Stomach (tissue), 4 donors: ENCODE results near the gene TBC1D13.

ENCODE experiments used
- EP300 ChIP-seq: sonication (generic); formaldehyde crosslinking; IDR thresholded peaks from one replicate; pipeline ENCODE4 v1.6.1; 2017; ENCODE audit warnings: antibody characterized with exemption
- POLR2A ChIP-seq, 4 donors: fragments of 450-650 bp; IDR thresholded peaks; one replicate each; pipeline ENCODE4 v1.6.1; 2016; ENCODE audit warnings: antibody characterized with exemption in 4 of 4, control low read depth in 2 of 4, mild to moderate bottlenecking in 1 of 4, moderate library complexity in 1 of 4
- POLR2AphosphoS5 ChIP-seq, 3 donors: sonication (generic); formaldehyde crosslinking; IDR thresholded peaks; one replicate each; pipeline ENCODE4 v1.6.1; 2016; ENCODE audit warnings: antibody characterized with exemption in 3 of 3
- TF ChIP-seq, protein P1 (sequence below), 7 experiments: fragments of 450-650 bp in 4 of 7; fragments of 200-600 bp in 3 of 7; sonication (generic) in 3 of 7; IDR thresholded peaks; one replicate each; pipeline ENCODE4 v1.5.1; 2016 to 2019; ENCODE audit warnings: antibody characterized with exemption in 7 of 7, control low read depth in 2 of 7, mild to moderate bottlenecking in 1 of 7

DNA sequence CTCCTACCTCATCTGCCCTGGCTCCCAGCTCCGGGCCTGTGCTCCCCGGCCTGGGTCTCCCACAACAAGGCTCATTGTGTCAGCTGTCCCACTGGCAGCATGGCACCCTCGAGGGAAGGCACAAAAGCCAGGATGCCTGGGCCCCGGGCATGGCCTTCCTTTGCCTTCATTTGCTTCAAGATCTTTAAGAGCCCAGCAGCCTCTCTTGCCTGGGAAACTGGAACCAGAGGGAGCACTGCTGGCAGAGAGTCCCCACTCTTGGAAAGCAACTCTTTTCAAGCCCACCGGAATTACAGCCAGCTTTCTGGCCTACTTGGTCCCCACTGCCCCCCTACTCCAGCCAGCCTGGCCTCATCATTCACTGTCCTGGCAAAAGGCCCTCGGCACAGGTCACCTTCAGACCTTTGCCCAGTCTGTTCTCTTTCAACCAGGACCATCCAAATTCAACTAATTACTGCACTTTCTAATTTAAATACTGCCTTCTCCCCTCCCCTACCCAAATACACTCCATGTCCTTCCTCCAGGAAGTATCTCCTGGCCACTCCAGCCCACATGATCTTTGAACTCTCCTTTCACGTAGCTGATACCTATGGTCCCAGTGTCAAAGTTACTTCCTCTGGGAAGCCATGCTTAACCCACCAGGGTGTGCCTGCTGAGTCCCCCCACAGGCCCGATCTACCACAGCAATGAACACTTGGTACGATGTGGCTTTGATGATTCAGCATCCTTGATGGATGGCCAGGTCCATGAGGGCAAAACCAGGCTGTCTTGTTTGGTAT lies 24.2 kb upstream of the TBC1D13 start:
- TF ChIP-seq, protein P1, sequence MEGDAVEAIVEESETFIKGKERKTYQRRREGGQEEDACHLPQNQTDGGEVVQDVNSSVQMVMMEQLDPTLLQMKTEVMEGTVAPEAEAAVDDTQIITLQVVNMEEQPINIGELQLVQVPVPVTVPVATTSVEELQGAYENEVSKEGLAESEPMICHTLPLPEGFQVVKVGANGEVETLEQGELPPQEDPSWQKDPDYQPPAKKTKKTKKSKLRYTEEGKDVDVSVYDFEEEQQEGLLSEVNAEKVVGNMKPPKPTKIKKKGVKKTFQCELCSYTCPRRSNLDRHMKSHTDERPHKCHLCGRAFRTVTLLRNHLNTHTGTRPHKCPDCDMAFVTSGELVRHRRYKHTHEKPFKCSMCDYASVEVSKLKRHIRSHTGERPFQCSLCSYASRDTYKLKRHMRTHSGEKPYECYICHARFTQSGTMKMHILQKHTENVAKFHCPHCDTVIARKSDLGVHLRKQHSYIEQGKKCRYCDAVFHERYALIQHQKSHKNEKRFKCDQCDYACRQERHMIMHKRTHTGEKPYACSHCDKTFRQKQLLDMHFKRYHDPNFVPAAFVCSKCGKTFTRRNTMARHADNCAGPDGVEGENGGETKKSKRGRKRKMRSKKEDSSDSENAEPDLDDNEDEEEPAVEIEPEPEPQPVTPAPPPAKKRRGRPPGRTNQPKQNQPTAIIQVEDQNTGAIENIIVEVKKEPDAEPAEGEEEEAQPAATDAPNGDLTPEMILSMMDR (IDR thresholded peaks at IDR 0.05) = no peak
- no peak for TF ChIP-seq POLR2A (IDR thresholded peaks at IDR 0.05)
- no peak for TF ChIP-seq EP300
- TF ChIP-seq POLR2AphosphoS5 (IDR thresholded peaks at IDR 0.05) = no peak
